Cardiac muscle cell (in vitro differentiated cells and primary cell): ENCODE results near the gene WNT4. TPM values are rescaled to one million over a fixed set of nuclear protein-coding genes. Genes with fewer than 3 reads are reported as not detected.

ENCODE experiments used
- DNase-seq, 2 donors: peaks; one replicate each; pipeline versions ENCODE4 v3.0.0 to v3.0.0-alpha.2; 2010 to 2017; ENCODE audit warnings: low read depth in 1 of 2, low spot score in 1 of 2
- H3K27ac ChIP-seq: fragments of 200-600 bp; sonication (generic); 2 replicates; pipeline ENCODE4 v1.5.1; 2016
- H3K27me3 ChIP-seq: fragments of 200-600 bp; sonication (generic); 2 replicates; pipeline ENCODE4 v1.6.0; 2016; ENCODE audit warnings: control low read depth
- H3K36me3 ChIP-seq: fragments of 200-600 bp; sonication (generic); 2 replicates; pipeline ENCODE4 v1.5.1; 2016; ENCODE audit warnings: control low read depth
- H3K4me1 ChIP-seq: fragments of 200-600 bp; sonication (generic); 2 replicates; pipeline ENCODE4 v1.8.1; 2017; ENCODE audit warnings: low read depth, mild to moderate bottlenecking, mixed run types
- H3K4me3 ChIP-seq: fragments of 200-600 bp; sonication (generic); 2 replicates; pipeline ENCODE4 v1.5.1; 2016; ENCODE audit warnings: mild to moderate bottlenecking
- H3K9me3 ChIP-seq: fragments of 200-600 bp; sonication (generic); 2 replicates; pipeline ENCODE4 v1.5.1; 2017; ENCODE audit warnings: low read depth, mild to moderate bottlenecking, control low read depth
- CTCF ChIP-seq: IDR thresholded peaks from 2 replicates; pipeline ENCODE4 v1.5.1; 2012; ENCODE audit warnings: low read depth, mild to moderate bottlenecking, low read length
- polyA plus RNA-seq: library from polyadenylated mRNA; unstranded; fragments of >200 nt; fragmentation: Nextera tagmentation; extraction: Ambion mirVana; gene quantifications from 2 replicates; pipeline ENCODE4 v1.2.1, GENCODE V29; 2016
- total RNA-seq: library from RNA; depleted of rRNA; stranded (reverse); fragments of >200 nt; gene quantifications from 2 replicates; pipeline ENCODE4 v1.2.3, GENCODE V29; 2016

Gene WNT4
- total and polyA plus RNA-seq, 2 experiments from 2014 or later: not detected

- DNase-seq: no peak
- Histone ChIP-seq H3K4me1 (peaks cover 5% of the 10 kb centered on the region), H3K9me3 (no peaks in the 10 kb centered on the region), H3K27ac (no peak overlapping the region), H3K4me3 (no peak overlapping the region), H3K36me3 (no peaks in the 10 kb centered on the region), H3K27me3 (peaks cover 94% of the 10 kb centered on the region)
- TF ChIP-seq CTCF: no peak
These were observed 2.2 kb downstream of the WNT4 start for GRCh38 chr1:22140694-22141093.

- Histone ChIP-seq H3K27me3 (peaks cover 94% of the 10 kb centered on the region), H3K9me3 (no peaks in the 10 kb centered on the region), H3K36me3 (no peaks in the 10 kb centered on the region), H3K4me1 (peaks cover 5% of the 10 kb centered on the region), H3K27ac (no peak overlapping the region), H3K4me3 (no peak overlapping the region)
- no peak for DNase-seq
- TF ChIP-seq CTCF: no peak
These were observed 3.1 kb downstream of the WNT4 start for GRCh38 chr1:22139817-22140216.

- no peak for DNase-seq
- no peak for TF ChIP-seq CTCF
- Histone ChIP-seq H3K27me3 (peaks cover 94% of the 10 kb centered on the region), H3K36me3 (no peaks in the 10 kb centered on the region), H3K9me3 (no peaks in the 10 kb centered on the region), H3K4me3 (no peak overlapping the region), H3K27ac (no peak overlapping the region), H3K4me1 (peaks cover 6% of the 10 kb centered on the region)
These were observed 3.8 kb downstream of the WNT4 start for GRCh38 chr1:22139066-22139594.

- DNase-seq: peak in 1 of 2 donors; percentile 54
- Histone ChIP-seq H3K36me3 (no peaks in the 10 kb centered on the region), H3K9me3 (no peaks in the 10 kb centered on the region), H3K27ac (no peak overlapping the region), H3K4me3 (no peak overlapping the region), H3K27me3 (peaks cover 91% of the 10 kb centered on the region), H3K4me1 (peaks cover 11% of the 10 kb centered on the region)
- TF ChIP-seq CTCF: no peak
These were observed 5.7 kb downstream of the WNT4 start for GRCh38 chr1:22137004-22137720.

- no peaks in the 10 kb centered on the region for H3K9me3 ChIP-seq
- no peaks in the 10 kb centered on the region for H3K36me3 ChIP-seq
- H3K27me3 ChIP-seq: peaks cover 64% of the 10 kb centered on the region
- no peak overlapping the region for H3K4me3 ChIP-seq
- no peak for DNase-seq
- no peak overlapping the region for H3K27ac ChIP-seq
- no peak for TF ChIP-seq CTCF
- peaks cover 11% of the 10 kb centered on the region for H3K4me1 ChIP-seq
These were observed 9.0 kb downstream of the WNT4 start for GRCh38 chr1:22133931-22134324.
